ENCODE data around the gene SKOR1. TPM values are rescaled to one million over a fixed set of nuclear protein-coding genes. Genes with fewer than 3 reads are reported as not detected.

The SKOR1 gene
- total RNA-seq, 1 experiment from 2014 or later = 0.13 TPM

GRCh38 chr15:67794832-67795574 is 30.3 kb upstream of the SKOR1 start:
- Histone ChIP-seq H3K27me3 (ENCODE audit: insufficient read depth, low read depth) (no peaks in the 10 kb centered on the region), H3K9me2 (ENCODE audit: insufficient read depth) (no peaks in the 10 kb centered on the region), H3K79me2 (ENCODE audit: low read depth) (no peaks in the 10 kb centered on the region), H4K20me1 (ENCODE audit: insufficient read depth) (no peaks in the 10 kb centered on the region), H2AFZ (no peak overlapping the region), H3K4me2 (no peak overlapping the region), H3K27ac (no peak overlapping the region), H3K4me3 (no peak overlapping the region), H3K9me3 (ENCODE audit: insufficient read depth, low read depth) (no peaks in the 10 kb centered on the region), H3F3A (ENCODE audit: insufficient read depth, low read depth) (no peaks in the 10 kb centered on the region), H3K36me3 (ENCODE audit: low read depth) (no peaks in the 10 kb centered on the region), H3K4me1 (replicated peaks; ENCODE audit: insufficient read depth) (no peaks in the 10 kb centered on the region)
- BruUV-seq (replicated peaks) = no TSS peak
- POLR2A ChIA-PET (ENCODE audit: unreplicated experiment) = no interaction called here
- CTCF ChIA-PET = no interaction called here
- no peak for TF ChIP-seq CTCF (conservative IDR thresholded peaks at IDR 0.05)
- no peak for TF ChIP-seq EZH2 (IDR thresholded peaks at IDR 0.05; ENCODE audit: low read depth)
- DNase-seq = no peak
- intact Hi-C loops (cut with micrococcal nuclease; ENCODE audit: unreplicated experiment) = no loop called here

GRCh38 chr15:67796196-67797127 is 28.8 kb upstream of the SKOR1 start:
- Histone ChIP-seq H3K27ac (no peak overlapping the region), H4K20me1 (ENCODE audit: insufficient read depth) (no peaks in the 10 kb centered on the region), H3K4me1 (replicated peaks; ENCODE audit: insufficient read depth) (no peaks in the 10 kb centered on the region), H3K4me3 (no peak overlapping the region), H3K4me2 (no peak overlapping the region), H2AFZ (no peak overlapping the region), H3K79me2 (ENCODE audit: low read depth) (no peaks in the 10 kb centered on the region), H3K9me2 (ENCODE audit: insufficient read depth) (no peaks in the 10 kb centered on the region), H3K36me3 (ENCODE audit: low read depth) (no peaks in the 10 kb centered on the region), H3K27me3 (ENCODE audit: insufficient read depth, low read depth) (no peaks in the 10 kb centered on the region), H3K9me3 (ENCODE audit: insufficient read depth, low read depth) (no peaks in the 10 kb centered on the region), H3F3A (ENCODE audit: insufficient read depth, low read depth) (no peaks in the 10 kb centered on the region)
- no peak for DNase-seq
- TF ChIP-seq CTCF (conservative IDR thresholded peaks at IDR 0.05) = no peak
- TF ChIP-seq EZH2 (IDR thresholded peaks at IDR 0.05; ENCODE audit: low read depth) = no peak
- CTCF ChIA-PET = no interaction called here
- POLR2A ChIA-PET (ENCODE audit: unreplicated experiment) = no interaction called here
- intact Hi-C loops (cut with micrococcal nuclease; ENCODE audit: unreplicated experiment) = no loop called here
- no TSS peak for BruUV-seq (replicated peaks)

- Histone ChIP-seq H3K9me2 (ENCODE audit: insufficient read depth) (no peaks in the 10 kb centered on the region), H3K27me3 (ENCODE audit: insufficient read depth, low read depth) (no peaks in the 10 kb centered on the region), H2AFZ (no peak overlapping the region), H3K4me2 (no peak overlapping the region), H4K20me1 (ENCODE audit: insufficient read depth) (no peaks in the 10 kb centered on the region), H3K9me3 (ENCODE audit: insufficient read depth, low read depth) (no peaks in the 10 kb centered on the region), H3K79me2 (ENCODE audit: low read depth) (no peaks in the 10 kb centered on the region), H3K4me3 (no peak overlapping the region), H3K36me3 (ENCODE audit: low read depth) (no peaks in the 10 kb centered on the region), H3K4me1 (replicated peaks; ENCODE audit: insufficient read depth) (no peaks in the 10 kb centered on the region), H3F3A (ENCODE audit: insufficient read depth, low read depth) (no peaks in the 10 kb centered on the region), H3K27ac (no peak overlapping the region)
- intact Hi-C loops (cut with micrococcal nuclease; ENCODE audit: unreplicated experiment) = no loop called here
- ChIA-PET POLR2A (ENCODE audit: unreplicated experiment) (no interaction called here), CTCF (no interaction called here)
- no peak for TF ChIP-seq EZH2 (IDR thresholded peaks at IDR 0.05; ENCODE audit: low read depth)
- TF ChIP-seq CTCF (conservative IDR thresholded peaks at IDR 0.05) = no peak
- no TSS peak for BruUV-seq (replicated peaks)
- no peak for DNase-seq
Observed at GRCh38 chr15:67799801-67800205, 25.5 kb upstream of the SKOR1 start.

Data from PC-9 (cell line).